Erythroblast (primary cell): Measurements from ENCODE around the gene ZFPL1.

ENCODE experiments used
- GATA1 ChIP-seq: IDR thresholded peaks from 2 replicates; pipeline ENCODE4 v1.6.1; 2011; ENCODE audit warnings: low read depth, mild to moderate bottlenecking, control low read depth, low read length, moderate library complexity
- POLR2A ChIP-seq: IDR thresholded peaks from 2 replicates; pipeline ENCODE4 v1.6.1; 2011; ENCODE audit warnings: mild to moderate bottlenecking, low read length

DNA sequence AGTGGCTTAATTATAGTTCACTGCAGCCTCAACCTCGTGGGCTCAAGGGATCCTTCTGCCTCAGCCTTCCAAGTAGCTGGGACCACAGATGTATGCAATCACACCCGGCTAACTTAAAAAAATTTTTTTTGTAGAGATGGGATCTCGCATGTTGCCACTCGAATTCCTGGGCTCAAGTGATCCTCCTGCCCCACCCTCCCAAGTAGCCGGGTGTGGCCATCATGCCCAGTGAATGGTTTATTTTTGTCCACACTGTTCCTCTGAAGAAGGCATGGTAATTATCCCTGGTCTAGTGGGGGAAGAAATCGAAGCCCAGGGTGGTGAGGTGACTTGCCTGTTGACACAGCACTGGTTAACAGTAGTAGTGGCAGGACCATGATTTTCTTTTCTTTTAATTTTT lies 41.1 kb upstream of the ZFPL1 start:
- TF ChIP-seq POLR2A (no peak), GATA1 (no peak)
